ENCODE results near the gene ZNF385B.
"Not testable (repeated sequence)": the region's sequence is repeated elsewhere in the genome, so short reads cannot be mapped to it uniquely, and the experiment has no call there.

The ZNF385B gene

GRCh38 chr2:179478771-179479170 is 382.6 kb downstream of the ZNF385B start:
- no peaks in the 10 kb centered on the region for H3K36me3 ChIP-seq (ENCODE audit: control insufficient read depth, insufficient read depth, low read length, severe bottlenecking)
- peaks cover 12% of the 10 kb centered on the region for H3K4me1 ChIP-seq (ENCODE audit: control insufficient read depth, insufficient read depth, low read length)
- no peak for DNase-seq (ENCODE audit: low read depth)
- no peak overlapping the region for H3K9ac ChIP-seq (ENCODE audit: low read length)
- H3K4me3 ChIP-seq (ENCODE audit: low read length) = no peak overlapping the region
- H3K27me3 ChIP-seq (replicated peaks; ENCODE audit: control insufficient read depth, insufficient read depth, low read length) = no peaks in the 10 kb centered on the region
- H3K9me3 ChIP-seq (ENCODE audit: control insufficient read depth, low read length) = no peaks in the 10 kb centered on the region

GRCh38 chr2:179470992-179471391 is 390.4 kb downstream of the ZNF385B start:
- Histone ChIP-seq H3K4me3 (ENCODE audit: low read length) (no peak overlapping the region), H3K27me3 (replicated peaks; ENCODE audit: control insufficient read depth, insufficient read depth, low read length) (no peaks in the 10 kb centered on the region), H3K36me3 (ENCODE audit: control insufficient read depth, insufficient read depth, low read length, severe bottlenecking) (no peaks in the 10 kb centered on the region), H3K9me3 (ENCODE audit: control insufficient read depth, low read length) (no peaks in the 10 kb centered on the region), H3K9ac (ENCODE audit: low read length) (no peak overlapping the region), H3K4me1 (ENCODE audit: control insufficient read depth, insufficient read depth, low read length) (no peaks in the 10 kb centered on the region)
- DNase-seq (ENCODE audit: low read depth) = no peak

- Histone ChIP-seq H3K9ac (ENCODE audit: low read length) (no peak overlapping the region), H3K27me3 (replicated peaks; ENCODE audit: control insufficient read depth, insufficient read depth, low read length) (no peaks in the 10 kb centered on the region), H3K4me3 (ENCODE audit: low read length) (no peak overlapping the region), H3K9me3 (ENCODE audit: control insufficient read depth, low read length) (no peaks in the 10 kb centered on the region), H3K36me3 (ENCODE audit: control insufficient read depth, insufficient read depth, low read length, severe bottlenecking) (no peaks in the 10 kb centered on the region), H3K4me1 (ENCODE audit: control insufficient read depth, insufficient read depth, low read length) (no peaks in the 10 kb centered on the region)
- DNase-seq (ENCODE audit: low read depth) = no peak
These were observed 391.3 kb downstream of the ZNF385B start for GRCh38 chr2:179470089-179470488.

GRCh38 chr2:179467960-179468359 is 393.5 kb downstream of the ZNF385B start:
- Histone ChIP-seq H3K4me1 (ENCODE audit: control insufficient read depth, insufficient read depth, low read length) (no peaks in the 10 kb centered on the region), H3K4me3 (ENCODE audit: low read length) (no peak overlapping the region)

GRCh38 chr2:179467111-179467510 is 394.3 kb downstream of the ZNF385B start:
- H3K9me3 ChIP-seq (ENCODE audit: control insufficient read depth, low read length) = peaks cover 6% of the 10 kb centered on the region
- no peak overlapping the region for H3K9ac ChIP-seq (ENCODE audit: low read length)
- no peaks in the 10 kb centered on the region for H3K36me3 ChIP-seq (ENCODE audit: control insufficient read depth, insufficient read depth, low read length, severe bottlenecking)
- peak; percentile 5 for DNase-seq (ENCODE audit: low read depth)
- H3K27me3 ChIP-seq (replicated peaks; ENCODE audit: control insufficient read depth, insufficient read depth, low read length) = no peaks in the 10 kb centered on the region
- H3K4me1 ChIP-seq (ENCODE audit: control insufficient read depth, insufficient read depth, low read length) = no peaks in the 10 kb centered on the region
- peak overlapping the region; percentile 7 for H3K4me3 ChIP-seq (ENCODE audit: low read length)

More at GRCh38 chr2:179467960-179468359, 393.5 kb downstream of the ZNF385B start:
- Histone ChIP-seq H3K9me3 (ENCODE audit: control insufficient read depth, low read length) (no peaks in the 10 kb centered on the region), H3K27me3 (replicated peaks; ENCODE audit: control insufficient read depth, insufficient read depth, low read length) (no peaks in the 10 kb centered on the region), H3K36me3 (ENCODE audit: control insufficient read depth, insufficient read depth, low read length, severe bottlenecking) (no peaks in the 10 kb centered on the region), H3K9ac (ENCODE audit: low read length) (no peak overlapping the region)
- no peak for DNase-seq (ENCODE audit: low read depth)

GRCh38 chr2:179461420-179461819 is 400.0 kb downstream of the ZNF385B start:
- Histone ChIP-seq H3K36me3 (ENCODE audit: control insufficient read depth, insufficient read depth, low read length, severe bottlenecking) (no peaks in the 10 kb centered on the region), H3K4me1 (ENCODE audit: control insufficient read depth, insufficient read depth, low read length) (peaks cover 9% of the 10 kb centered on the region), H3K4me3 (ENCODE audit: low read length) (peak overlapping the region; percentile 66)

GRCh38 chr2:179460181-179460929 is 401.1 kb downstream of the ZNF385B start:
- H3K9ac ChIP-seq (ENCODE audit: low read length) = peak overlapping the region; percentile 83
- DNase-seq (ENCODE audit: low read depth) = peak; percentile 79
- H3K9me3 ChIP-seq (ENCODE audit: control insufficient read depth, low read length) = peaks cover 31% of the 10 kb centered on the region
- peak overlapping the region; percentile 66 for H3K4me3 ChIP-seq (ENCODE audit: low read length)
- H3K27me3 ChIP-seq (replicated peaks; ENCODE audit: control insufficient read depth, insufficient read depth, low read length) = no peaks in the 10 kb centered on the region
- peaks cover 9% of the 10 kb centered on the region for H3K4me1 ChIP-seq (ENCODE audit: control insufficient read depth, insufficient read depth, low read length)
- H3K36me3 ChIP-seq (ENCODE audit: control insufficient read depth, insufficient read depth, low read length, severe bottlenecking) = no peaks in the 10 kb centered on the region

More at GRCh38 chr2:179461420-179461819, 400.0 kb downstream of the ZNF385B start:
- Histone ChIP-seq H3K9ac (ENCODE audit: low read length) (no peak overlapping the region), H3K9me3 (ENCODE audit: control insufficient read depth, low read length) (peaks cover 31% of the 10 kb centered on the region), H3K27me3 (replicated peaks; ENCODE audit: control insufficient read depth, insufficient read depth, low read length) (no peaks in the 10 kb centered on the region)
- DNase-seq (ENCODE audit: low read depth) = no peak

GRCh38 chr2:179458113-179458512 is 403.3 kb downstream of the ZNF385B start:
- not testable (repeated sequence) for H3K9ac ChIP-seq (ENCODE audit: low read length); DNase-seq (ENCODE audit: low read depth); H3K27me3 ChIP-seq (replicated peaks; ENCODE audit: control insufficient read depth, insufficient read depth, low read length); H3K36me3 ChIP-seq (ENCODE audit: control insufficient read depth, insufficient read depth, low read length, severe bottlenecking)
- H3K9me3 ChIP-seq (ENCODE audit: control insufficient read depth, low read length) = peaks cover 31% of the 10 kb centered on the region
- peak overlapping the region; percentile 14 for H3K4me3 ChIP-seq (ENCODE audit: low read length)
- H3K4me1 ChIP-seq (ENCODE audit: control insufficient read depth, insufficient read depth, low read length) = peaks cover 21% of the 10 kb centered on the region

- Histone ChIP-seq H3K4me1 (ENCODE audit: control insufficient read depth, insufficient read depth, low read length) (peaks cover 19% of the 10 kb centered on the region), H3K4me3 (ENCODE audit: low read length) (no peak overlapping the region), H3K9me3 (ENCODE audit: control insufficient read depth, low read length) (peaks cover 12% of the 10 kb centered on the region), H3K27me3 (replicated peaks; ENCODE audit: control insufficient read depth, insufficient read depth, low read length) (no peaks in the 10 kb centered on the region), H3K36me3 (ENCODE audit: control insufficient read depth, insufficient read depth, low read length, severe bottlenecking) (no peaks in the 10 kb centered on the region), H3K9ac (ENCODE audit: low read length) (no peak overlapping the region)
- DNase-seq (ENCODE audit: low read depth) = peak; percentile 43
These were observed 405.6 kb downstream of the ZNF385B start for GRCh38 chr2:179455824-179456223.

- Histone ChIP-seq H3K4me3 (ENCODE audit: low read length) (peak overlapping the region; percentile 24), H3K9me3 (ENCODE audit: control insufficient read depth, low read length) (peaks cover 9% of the 10 kb centered on the region), H3K4me1 (ENCODE audit: control insufficient read depth, insufficient read depth, low read length) (peaks cover 14% of the 10 kb centered on the region), H3K27me3 (replicated peaks; ENCODE audit: control insufficient read depth, insufficient read depth, low read length) (no peaks in the 10 kb centered on the region), H3K36me3 (ENCODE audit: control insufficient read depth, insufficient read depth, low read length, severe bottlenecking) (no peaks in the 10 kb centered on the region), H3K9ac (ENCODE audit: low read length) (no peak overlapping the region)
- DNase-seq (ENCODE audit: low read depth) = no peak
These were observed 406.3 kb downstream of the ZNF385B start for GRCh38 chr2:179455172-179455524.

- Histone ChIP-seq H3K36me3 (ENCODE audit: control insufficient read depth, insufficient read depth, low read length, severe bottlenecking) (no peaks in the 10 kb centered on the region), H3K27me3 (replicated peaks; ENCODE audit: control insufficient read depth, insufficient read depth, low read length) (no peaks in the 10 kb centered on the region), H3K9me3 (ENCODE audit: control insufficient read depth, low read length) (peaks cover 9% of the 10 kb centered on the region), H3K4me3 (ENCODE audit: low read length) (peak overlapping the region; percentile 24), H3K9ac (ENCODE audit: low read length) (no peak overlapping the region), H3K4me1 (ENCODE audit: control insufficient read depth, insufficient read depth, low read length) (peaks cover 12% of the 10 kb centered on the region)
- peak; percentile 80 for DNase-seq (ENCODE audit: low read depth)
These were observed 406.8 kb downstream of the ZNF385B start for GRCh38 chr2:179454443-179455171.

All from adipocyte (in vitro differentiated cells).